Muscle of arm (tissue), 12 donors: ENCODE data around the gene FLACC1. TPM values are rescaled to one million over a fixed set of nuclear protein-coding genes. Genes with fewer than 3 reads are reported as not detected.
"Not testable (repeated sequence)": the region's sequence is repeated elsewhere in the genome, so short reads cannot be mapped to it uniquely, and the experiment has no call there.

Experiments used
- DNase-seq: peaks from one replicate; pipeline ENCODE4 v3.0.0-alpha.2; 2013
- polyA plus RNA-seq, 12 donors: library from polyadenylated mRNA; unstranded; fragments of 120-200 nt; gene quantifications; one replicate each; pipeline ENCODE4 v1.2.1, GENCODE V29; 2013; ENCODE audit not compliant: insufficient read length in 12 of 12

FLACC1 gene
- polyA plus RNA-seq, 12 donors: 0.80 to 3.8 (median 1.6) TPM; not detected in 2

- no peak for DNase-seq
These were observed 7.5 kb downstream of the FLACC1 start for GRCh38 chr2:201349601-201350000.

- no peak for DNase-seq
These were observed 8.4 kb downstream of the FLACC1 start for GRCh38 chr2:201348758-201349157.

- no peak for DNase-seq
These were observed 10.0 kb downstream of the FLACC1 start for GRCh38 chr2:201347138-201347537.

GRCh38 chr2:201345625-201346213 lies 11.4 kb downstream of the FLACC1 start:
- DNase-seq: no peak

GRCh38 chr2:201344663-201345366 lies 12.3 kb downstream of the FLACC1 start:
- no peak for DNase-seq

- DNase-seq: no peak
These were observed 13.6 kb downstream of the FLACC1 start for GRCh38 chr2:201343559-201343958.

GRCh38 chr2:201342923-201343322 lies 14.2 kb downstream of the FLACC1 start:
- DNase-seq: no peak

GRCh38 chr2:201329409-201329808 lies 27.7 kb downstream of the FLACC1 start:
- no peak for DNase-seq

- no peak for DNase-seq
These were observed 29.5 kb downstream of the FLACC1 start for GRCh38 chr2:201327678-201328077.

GRCh38 chr2:201322772-201323171 lies 34.4 kb downstream of the FLACC1 start:
- no peak for DNase-seq

- DNase-seq: no peak
These were observed 36.4 kb downstream of the FLACC1 start for GRCh38 chr2:201320701-201321100.

- no peak for DNase-seq
These were observed 36.9 kb downstream of the FLACC1 start for GRCh38 chr2:201320257-201320656.

GRCh38 chr2:201319511-201319910 lies 37.6 kb downstream of the FLACC1 start:
- DNase-seq: no peak

GRCh38 chr2:201313362-201313761 lies 43.8 kb downstream of the FLACC1 start:
- DNase-seq: no peak

- no peak for DNase-seq
These were observed 48.2 kb downstream of the FLACC1 start for GRCh38 chr2:201308914-201309313.

GRCh38 chr2:201307876-201308275 lies 49.3 kb downstream of the FLACC1 start:
- DNase-seq: no peak

GRCh38 chr2:201299929-201300328 lies 57.2 kb downstream of the FLACC1 start:
- DNase-seq: not testable (repeated sequence)

- DNase-seq: no peak
These were observed 58.6 kb downstream of the FLACC1 start for GRCh38 chr2:201298462-201299052.

- not testable (repeated sequence) for DNase-seq
These were observed 66.5 kb downstream of the FLACC1 start for GRCh38 chr2:201290457-201291148.

- no peak for DNase-seq
These were observed 71.6 kb downstream of the FLACC1 start for GRCh38 chr2:201285499-201285898.

- DNase-seq: no peak
These were observed 76.7 kb downstream of the FLACC1 start for GRCh38 chr2:201280191-201281040.

GRCh38 chr2:201279079-201279478 lies 78.1 kb downstream of the FLACC1 start:
- no peak for DNase-seq
